ENCODE measurements around the gene ACP2. TPM values are rescaled to one million over a fixed set of nuclear protein-coding genes. Genes with fewer than 3 reads are reported as not detected.
A peak's percentile ranks its signal among the peaks of the same experiment; 100 is the strongest.
"Not testable (repeated sequence)": the region's sequence is repeated elsewhere in the genome, so short reads cannot be mapped to it uniquely, and the experiment has no call there.

The ACP2 gene
- total RNA-seq, 6 experiments from 2014 or later: 33.4 to 37.4 (median 36.1) TPM

DNA sequence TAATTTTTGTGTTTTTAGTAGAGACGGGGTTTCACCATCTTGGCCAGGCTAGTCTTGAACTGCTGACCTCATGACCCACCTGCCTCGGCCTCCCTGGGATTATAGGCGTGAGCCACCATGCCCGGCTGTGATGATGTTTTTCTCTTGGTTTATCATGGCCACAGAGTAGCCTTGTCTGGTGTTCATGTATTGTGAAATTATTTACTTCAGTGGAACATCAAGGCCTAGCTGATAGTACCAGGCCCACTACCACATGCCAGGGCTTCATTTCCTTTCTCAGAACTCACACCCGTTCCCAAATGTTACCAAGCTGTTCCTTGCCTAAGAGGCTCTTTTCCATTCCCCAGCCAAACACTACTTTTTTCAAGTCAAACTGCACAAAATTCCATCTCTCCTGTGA is 40.0 kb downstream of the ACP2 start:
- DNase-seq: no peak
- peaks cover 4% of the 10 kb centered on the region for H3K27me3 Mint-ChIP-seq (ENCODE audit: insufficient read depth)
- no peak overlapping the region for H3K27ac Mint-ChIP-seq
- H3K36me3 Mint-ChIP-seq (ENCODE audit: low read depth): no peaks in the 10 kb centered on the region
- TF ChIP-seq, protein P1, sequence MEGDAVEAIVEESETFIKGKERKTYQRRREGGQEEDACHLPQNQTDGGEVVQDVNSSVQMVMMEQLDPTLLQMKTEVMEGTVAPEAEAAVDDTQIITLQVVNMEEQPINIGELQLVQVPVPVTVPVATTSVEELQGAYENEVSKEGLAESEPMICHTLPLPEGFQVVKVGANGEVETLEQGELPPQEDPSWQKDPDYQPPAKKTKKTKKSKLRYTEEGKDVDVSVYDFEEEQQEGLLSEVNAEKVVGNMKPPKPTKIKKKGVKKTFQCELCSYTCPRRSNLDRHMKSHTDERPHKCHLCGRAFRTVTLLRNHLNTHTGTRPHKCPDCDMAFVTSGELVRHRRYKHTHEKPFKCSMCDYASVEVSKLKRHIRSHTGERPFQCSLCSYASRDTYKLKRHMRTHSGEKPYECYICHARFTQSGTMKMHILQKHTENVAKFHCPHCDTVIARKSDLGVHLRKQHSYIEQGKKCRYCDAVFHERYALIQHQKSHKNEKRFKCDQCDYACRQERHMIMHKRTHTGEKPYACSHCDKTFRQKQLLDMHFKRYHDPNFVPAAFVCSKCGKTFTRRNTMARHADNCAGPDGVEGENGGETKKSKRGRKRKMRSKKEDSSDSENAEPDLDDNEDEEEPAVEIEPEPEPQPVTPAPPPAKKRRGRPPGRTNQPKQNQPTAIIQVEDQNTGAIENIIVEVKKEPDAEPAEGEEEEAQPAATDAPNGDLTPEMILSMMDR (IDR thresholded peaks at IDR 0.05): no peak
- H3K4me1 Mint-ChIP-seq (ENCODE audit: low read depth): peaks cover 12% of the 10 kb centered on the region
- H3K4me3 Mint-ChIP-seq: no peak overlapping the region
- H3K9me3 Mint-ChIP-seq: no peaks in the 10 kb centered on the region

DNA sequence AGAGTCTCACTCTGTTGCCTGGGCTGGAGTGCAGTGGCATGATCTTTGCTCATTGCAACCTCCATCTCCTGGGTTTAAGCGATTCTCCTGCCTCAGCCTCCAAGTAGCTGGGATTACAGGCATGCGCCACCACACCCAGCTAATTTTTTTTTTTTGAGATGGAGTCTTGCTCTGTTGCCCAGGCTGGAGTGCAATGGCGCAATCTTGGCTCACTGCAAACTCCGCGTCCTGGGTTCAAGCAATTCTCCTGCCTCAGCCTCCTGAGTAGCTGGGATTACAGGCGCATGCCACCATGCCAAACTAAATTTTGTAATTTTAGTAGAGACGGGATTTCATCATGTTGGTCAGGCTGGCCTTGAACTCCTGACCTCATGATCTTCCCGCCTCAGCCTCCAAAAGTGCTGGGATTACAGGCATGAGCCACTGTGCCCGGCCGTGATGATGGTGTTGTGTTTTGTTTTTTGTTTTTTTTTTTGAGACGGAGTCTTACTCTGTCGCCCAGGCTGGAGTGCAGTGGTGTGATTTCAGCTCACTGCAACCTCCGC is 40.5 kb downstream of the ACP2 start:
- peaks cover 12% of the 10 kb centered on the region for H3K4me1 Mint-ChIP-seq (ENCODE audit: low read depth)
- H3K27ac Mint-ChIP-seq; DNase-seq; H3K9me3 Mint-ChIP-seq; H3K4me3 Mint-ChIP-seq; H3K27me3 Mint-ChIP-seq (ENCODE audit: insufficient read depth); H3K36me3 Mint-ChIP-seq (ENCODE audit: low read depth): not testable (repeated sequence)

DNA sequence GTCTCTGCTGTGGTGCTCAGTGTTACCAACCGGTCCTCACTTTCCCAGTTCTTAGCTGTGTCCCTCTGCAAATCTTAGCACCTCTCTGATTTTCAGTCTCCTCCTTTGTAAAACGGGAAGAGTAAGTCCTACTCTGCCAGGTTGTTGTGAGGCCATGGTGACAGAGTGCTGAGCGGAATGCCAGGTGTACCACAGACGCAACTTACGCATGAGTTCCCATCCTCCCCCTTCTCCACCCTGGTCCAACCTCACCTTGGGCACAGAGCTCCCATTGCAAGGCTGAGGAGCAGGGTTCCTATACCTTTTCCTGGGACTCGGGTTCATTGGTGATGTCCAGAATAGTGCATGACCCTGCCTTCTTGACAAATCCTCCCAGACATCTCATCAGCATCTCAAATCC is 41.2 kb downstream of the ACP2 start:
- Mint-ChIP-seq H3K9me3 (no peaks in the 10 kb centered on the region), H3K27me3 (ENCODE audit: insufficient read depth) (peaks cover 4% of the 10 kb centered on the region), H3K27ac (no peak overlapping the region), H3K4me1 (ENCODE audit: low read depth) (peaks cover 12% of the 10 kb centered on the region), H3K36me3 (ENCODE audit: low read depth) (no peaks in the 10 kb centered on the region), H3K4me3 (no peak overlapping the region)
- TF ChIP-seq, protein P1 (IDR thresholded peaks at IDR 0.05): no peak
- no peak for DNase-seq

DNA sequence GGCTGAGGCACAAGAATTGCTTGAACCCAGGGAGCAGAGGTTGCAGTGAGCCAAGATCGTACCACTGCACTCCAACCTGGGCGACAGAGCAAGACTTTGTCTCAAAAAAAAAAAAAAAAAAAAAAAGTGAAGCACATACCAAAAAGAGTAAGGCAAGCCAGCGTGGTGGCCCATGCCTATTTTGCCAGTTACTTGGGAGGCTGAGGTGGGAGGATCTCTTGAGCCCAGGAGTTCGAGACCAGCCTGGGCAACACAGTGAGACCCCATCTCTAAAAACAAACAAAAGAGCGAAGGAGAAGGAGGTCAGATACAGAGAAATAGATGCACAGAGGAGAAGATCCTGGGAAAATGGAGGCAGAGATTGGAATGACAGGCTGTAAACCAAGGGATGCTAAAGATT is 42.0 kb downstream of the ACP2 start:
- H3K27me3 Mint-ChIP-seq (ENCODE audit: insufficient read depth); H3K27ac Mint-ChIP-seq; H3K4me3 Mint-ChIP-seq; H3K9me3 Mint-ChIP-seq; DNase-seq; H3K36me3 Mint-ChIP-seq (ENCODE audit: low read depth): not testable (repeated sequence)
- H3K4me1 Mint-ChIP-seq (ENCODE audit: low read depth): peaks cover 12% of the 10 kb centered on the region

GRCh38 chr11:47204637-47204989 is 44.0 kb downstream of the ACP2 start:
- Mint-ChIP-seq H3K27ac (peak overlapping the region; percentile 66), H3K4me3 (peak overlapping the region; percentile 26; the same call in 1 of the 2 replicates), H3K36me3 (ENCODE audit: low read depth) (no peaks in the 10 kb centered on the region)

GRCh38 chr11:47202576-47202975 is 46.0 kb downstream of the ACP2 start:
- DNase-seq: no peak
- H3K4me1 Mint-ChIP-seq (ENCODE audit: low read depth): peaks cover 12% of the 10 kb centered on the region
- no peak overlapping the region for H3K27ac Mint-ChIP-seq
- no peaks in the 10 kb centered on the region for H3K36me3 Mint-ChIP-seq (ENCODE audit: low read depth)
- TF ChIP-seq, protein P1 (IDR thresholded peaks at IDR 0.05): no peak
- no peaks in the 10 kb centered on the region for H3K9me3 Mint-ChIP-seq
- H3K4me3 Mint-ChIP-seq: no peak overlapping the region
- H3K27me3 Mint-ChIP-seq (ENCODE audit: insufficient read depth): peaks cover 3% of the 10 kb centered on the region

More at GRCh38 chr11:47204637-47204989, 44.0 kb downstream of the ACP2 start:
- Mint-ChIP-seq H3K9me3 (no peaks in the 10 kb centered on the region), H3K4me1 (ENCODE audit: low read depth) (peaks cover 12% of the 10 kb centered on the region), H3K27me3 (ENCODE audit: insufficient read depth) (peaks cover 3% of the 10 kb centered on the region)
- peak; percentile 75 for DNase-seq
- TF ChIP-seq, protein P1 (IDR thresholded peaks at IDR 0.05): no peak

DNA sequence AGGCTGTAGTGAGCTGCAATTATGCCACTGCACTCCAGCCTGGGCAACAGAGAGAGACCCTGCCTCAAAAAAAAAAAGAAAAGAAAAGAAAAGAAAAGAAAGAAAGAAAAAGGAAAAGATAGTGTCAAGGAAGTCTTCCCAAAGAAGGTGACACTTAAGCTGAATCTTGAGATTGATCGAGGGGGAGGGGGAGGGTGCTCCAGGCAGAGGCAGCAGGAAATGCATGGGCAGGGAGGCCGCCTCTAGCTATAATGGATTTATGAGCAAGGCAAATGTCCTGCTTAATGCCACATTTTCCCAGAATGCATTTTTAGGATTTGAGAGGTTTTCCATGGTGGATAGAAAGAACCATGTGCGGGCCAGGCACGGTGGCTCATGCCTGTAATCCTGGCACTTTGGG is 47.6 kb downstream of the ACP2 start:
- Mint-ChIP-seq H3K27me3 (ENCODE audit: insufficient read depth) (peaks cover 1% of the 10 kb centered on the region; the same call in 1 of the 2 replicates), H3K27ac (no peak overlapping the region), H3K36me3 (ENCODE audit: low read depth) (no peaks in the 10 kb centered on the region), H3K4me3 (no peak overlapping the region), H3K9me3 (no peaks in the 10 kb centered on the region), H3K4me1 (ENCODE audit: low read depth) (peaks cover 12% of the 10 kb centered on the region)
- TF ChIP-seq, protein P1 (IDR thresholded peaks at IDR 0.05): no peak
- no peak for DNase-seq

- DNase-seq; H3K4me3 Mint-ChIP-seq; H3K9me3 Mint-ChIP-seq; H3K27ac Mint-ChIP-seq; H3K27me3 Mint-ChIP-seq (ENCODE audit: insufficient read depth); H3K36me3 Mint-ChIP-seq (ENCODE audit: low read depth): not testable (repeated sequence)
- H3K4me1 Mint-ChIP-seq (ENCODE audit: low read depth): peaks cover 15% of the 10 kb centered on the region
These were observed 50.5 kb downstream of the ACP2 start for GRCh38 chr11:47198161-47198560.

Measured in HFFc6 (cell line).